SU-DHL-6 (cell line): Measurements from ENCODE around the gene MED8.

Experiments used
- EZH2phosphoT487 ChIP-seq: fragments of 200-600 bp; sonication (generic), shearing (Covaris generic); conservative IDR thresholded peaks from 2 replicates; pipeline ENCODE4 v1.6.1; 2018; ENCODE audit warnings: mild to moderate bottlenecking, antibody characterized with exemption, low read length, moderate library complexity, mixed read lengths
- TF ChIP-seq, protein P1 (sequence below): fragments of 200-600 bp; sonication (generic); IDR thresholded peaks from one replicate; pipeline ENCODE4 v1.5.1; 2017; ENCODE audit warnings: antibody characterized with exemption, mild to moderate bottlenecking, low read length, moderate library complexity; ENCODE audit not compliant: insufficient read depth, poor library complexity, severe bottlenecking

DNA sequence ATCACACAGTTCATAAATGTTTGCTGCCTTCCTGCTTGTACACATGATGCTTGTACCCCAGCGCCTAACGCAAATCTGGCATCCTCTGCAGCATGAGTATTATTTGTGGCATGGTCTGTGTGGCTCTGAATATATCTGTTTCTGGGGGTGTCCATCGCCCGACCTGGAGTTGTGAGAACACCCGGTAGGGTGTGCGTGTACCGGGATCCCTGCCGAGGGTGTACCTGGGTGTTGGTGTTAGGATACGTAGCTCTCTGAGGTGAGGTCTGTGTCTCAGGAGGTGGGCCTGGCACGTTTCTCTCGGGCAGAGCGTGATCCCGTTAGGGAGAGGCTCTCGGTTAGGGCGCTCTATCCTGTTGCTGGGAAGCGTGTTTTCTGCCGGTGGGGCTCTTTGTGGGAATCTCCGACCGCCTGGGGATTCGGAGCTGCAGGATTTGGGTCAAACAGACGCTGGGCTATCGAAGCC is 41.2 kb downstream of the MED8 start:
- TF ChIP-seq, protein P1, sequence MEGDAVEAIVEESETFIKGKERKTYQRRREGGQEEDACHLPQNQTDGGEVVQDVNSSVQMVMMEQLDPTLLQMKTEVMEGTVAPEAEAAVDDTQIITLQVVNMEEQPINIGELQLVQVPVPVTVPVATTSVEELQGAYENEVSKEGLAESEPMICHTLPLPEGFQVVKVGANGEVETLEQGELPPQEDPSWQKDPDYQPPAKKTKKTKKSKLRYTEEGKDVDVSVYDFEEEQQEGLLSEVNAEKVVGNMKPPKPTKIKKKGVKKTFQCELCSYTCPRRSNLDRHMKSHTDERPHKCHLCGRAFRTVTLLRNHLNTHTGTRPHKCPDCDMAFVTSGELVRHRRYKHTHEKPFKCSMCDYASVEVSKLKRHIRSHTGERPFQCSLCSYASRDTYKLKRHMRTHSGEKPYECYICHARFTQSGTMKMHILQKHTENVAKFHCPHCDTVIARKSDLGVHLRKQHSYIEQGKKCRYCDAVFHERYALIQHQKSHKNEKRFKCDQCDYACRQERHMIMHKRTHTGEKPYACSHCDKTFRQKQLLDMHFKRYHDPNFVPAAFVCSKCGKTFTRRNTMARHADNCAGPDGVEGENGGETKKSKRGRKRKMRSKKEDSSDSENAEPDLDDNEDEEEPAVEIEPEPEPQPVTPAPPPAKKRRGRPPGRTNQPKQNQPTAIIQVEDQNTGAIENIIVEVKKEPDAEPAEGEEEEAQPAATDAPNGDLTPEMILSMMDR, result no peak
- no peak for TF ChIP-seq EZH2phosphoT487
